NCI-H524 treated with DMSO at 0.1 percent for 48 hours (cell line): Measurements from ENCODE around the gene ZSCAN4.

Source experiments
- DNase-seq: peaks from one replicate; lab custom pipeline; 2025; lab: John Stamatoyannopoulos, UW

ZSCAN4 gene

DNA sequence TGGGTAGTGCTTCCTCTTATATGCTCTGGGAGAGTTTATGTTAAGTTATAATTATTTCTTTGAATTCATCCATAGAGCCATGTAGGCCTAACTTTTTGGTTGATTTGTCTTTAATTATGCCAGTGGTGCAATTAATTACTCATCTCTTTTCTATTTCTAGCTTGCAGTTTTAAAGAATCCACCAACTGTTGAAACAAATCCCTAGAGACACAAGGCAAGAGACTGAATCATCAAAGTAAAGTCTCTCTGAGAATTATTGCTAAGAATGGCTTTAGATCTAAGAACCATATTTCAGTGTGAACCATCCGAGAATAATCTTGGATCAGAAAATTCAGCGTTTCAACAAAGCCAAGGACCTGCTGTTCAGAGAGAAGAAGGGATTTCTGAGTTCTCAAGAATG is 7.1 kb downstream of the ZSCAN4 start:
- DNase-seq = no peak

DNA sequence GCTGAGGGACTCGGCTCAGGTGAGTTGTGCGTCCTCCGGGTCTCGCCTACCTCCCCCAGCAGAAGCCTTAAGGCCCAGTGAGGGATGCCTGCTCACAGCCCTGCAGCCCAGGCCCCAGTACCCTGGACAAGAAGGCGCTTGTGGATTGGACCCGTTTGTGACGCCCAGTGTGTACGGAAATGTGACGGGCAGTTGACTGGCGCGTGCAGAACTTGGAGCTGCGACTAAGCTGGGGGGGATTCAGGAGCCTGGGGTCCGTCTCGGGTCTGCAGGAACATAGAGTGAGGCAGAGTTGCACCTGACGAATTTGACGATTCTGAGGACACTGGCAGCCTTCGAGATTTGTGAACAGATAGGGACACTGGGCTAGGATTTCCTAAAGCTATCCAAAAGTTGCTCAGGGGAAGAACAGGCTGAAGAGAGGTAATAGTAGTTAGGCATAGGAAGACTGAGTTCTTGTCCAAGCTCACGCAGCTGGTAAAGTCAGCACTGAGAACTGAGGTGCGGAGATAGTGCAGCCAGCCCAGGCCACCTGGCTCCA is 13.6 kb downstream of the ZSCAN4 start:
- no peak for DNase-seq

DNA sequence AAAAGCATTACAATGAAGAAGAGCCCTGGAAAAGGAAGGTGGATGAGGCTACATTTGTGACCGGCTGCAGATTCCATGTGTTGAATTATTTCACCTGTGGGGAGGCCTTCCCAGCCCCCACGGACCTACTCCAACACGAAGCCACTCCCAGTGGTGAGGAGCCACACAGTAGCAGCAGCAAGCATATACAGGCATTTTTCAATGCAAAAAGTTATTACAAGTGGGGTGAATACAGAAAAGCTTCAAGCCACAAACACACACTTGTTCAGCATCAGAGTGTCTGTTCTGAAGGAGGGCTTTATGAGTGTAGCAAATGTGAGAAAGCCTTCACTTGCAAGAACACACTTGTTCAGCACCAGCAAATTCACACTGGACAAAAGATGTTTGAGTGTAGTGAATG is 18.0 kb downstream of the ZSCAN4 start:
- DNase-seq = no peak

DNA sequence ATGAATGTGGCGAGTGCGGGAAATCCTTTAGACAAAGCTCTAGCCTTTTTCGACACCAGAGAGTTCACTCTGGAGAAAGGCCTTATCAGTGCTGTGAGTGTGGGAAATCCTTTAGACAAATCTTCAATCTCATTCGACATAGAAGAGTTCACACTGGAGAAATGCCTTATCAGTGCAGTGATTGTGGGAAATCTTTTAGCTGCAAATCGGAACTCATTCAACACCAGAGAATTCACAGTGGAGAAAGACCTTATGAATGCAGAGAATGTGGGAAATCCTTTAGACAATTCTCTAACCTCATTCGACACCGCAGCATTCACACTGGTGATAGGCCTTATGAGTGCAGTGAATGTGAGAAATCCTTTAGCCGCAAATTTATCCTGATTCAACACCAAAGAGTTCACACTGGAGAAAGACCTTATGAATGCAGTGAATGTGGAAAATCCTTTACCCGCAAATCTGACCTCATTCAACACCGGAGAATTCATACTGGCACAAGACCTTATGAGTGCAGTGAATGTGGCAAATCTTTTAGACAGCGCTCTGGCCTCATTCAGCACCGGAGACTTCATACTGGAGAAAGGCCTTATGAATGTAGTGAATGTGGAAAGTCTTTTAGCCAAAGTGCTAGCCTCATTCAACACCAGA is 18.8 kb downstream of the ZSCAN4 start:
- DNase-seq = no peak

DNA sequence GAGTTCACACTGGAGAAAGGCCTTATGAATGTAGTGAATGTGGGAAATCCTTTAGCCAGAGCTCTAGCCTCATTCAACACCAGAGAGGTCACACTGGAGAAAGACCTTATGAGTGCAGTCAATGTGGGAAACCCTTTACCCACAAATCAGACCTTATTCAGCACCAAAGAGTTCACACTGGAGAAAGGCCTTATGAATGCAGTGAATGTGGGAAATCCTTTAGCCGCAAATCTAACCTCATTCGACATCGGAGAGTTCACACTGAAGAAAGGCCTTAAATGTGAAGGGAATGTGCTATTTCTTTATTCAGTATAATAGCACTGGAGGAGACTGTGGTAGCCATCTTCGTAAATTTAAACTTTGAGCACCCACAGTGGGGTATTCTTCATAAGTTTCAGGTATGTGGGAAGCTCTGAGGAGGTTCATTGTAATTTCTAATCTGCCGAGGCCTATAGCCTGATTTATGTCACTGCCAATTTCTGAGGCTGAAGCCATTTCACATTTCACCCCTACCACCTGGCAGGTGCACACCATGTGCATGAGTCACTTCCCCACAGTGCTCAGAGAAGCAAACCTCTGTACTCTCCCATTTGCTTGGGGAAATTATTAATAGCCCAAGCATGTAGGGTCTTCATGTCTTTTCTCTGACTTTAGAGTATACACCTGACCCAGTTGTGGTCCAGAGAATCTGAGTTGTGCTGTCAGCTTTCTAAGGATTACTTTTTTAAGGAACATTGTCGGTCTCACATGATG is 19.5 kb downstream of the ZSCAN4 start:
- no peak for DNase-seq

DNA sequence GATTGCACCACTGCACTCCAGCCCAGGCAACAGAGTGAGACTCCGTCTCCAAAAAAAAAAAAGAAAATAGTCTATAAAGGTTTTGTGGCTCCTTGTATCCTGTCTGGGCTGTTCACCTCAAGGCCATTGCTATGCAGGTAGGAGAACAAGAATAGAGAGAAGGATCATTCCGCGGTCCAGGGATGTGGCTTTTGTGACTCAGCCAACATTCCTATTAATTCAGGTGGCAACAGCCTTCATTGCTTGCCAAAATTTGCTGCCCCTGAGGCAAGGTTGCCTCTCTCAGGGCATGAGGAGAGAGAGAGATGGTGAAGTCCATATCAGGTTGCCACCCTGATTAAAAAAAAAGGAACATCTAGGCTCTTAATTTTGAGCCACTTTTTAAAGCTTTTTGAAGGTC is 21.0 kb downstream of the ZSCAN4 start:
- no peak for DNase-seq

DNA sequence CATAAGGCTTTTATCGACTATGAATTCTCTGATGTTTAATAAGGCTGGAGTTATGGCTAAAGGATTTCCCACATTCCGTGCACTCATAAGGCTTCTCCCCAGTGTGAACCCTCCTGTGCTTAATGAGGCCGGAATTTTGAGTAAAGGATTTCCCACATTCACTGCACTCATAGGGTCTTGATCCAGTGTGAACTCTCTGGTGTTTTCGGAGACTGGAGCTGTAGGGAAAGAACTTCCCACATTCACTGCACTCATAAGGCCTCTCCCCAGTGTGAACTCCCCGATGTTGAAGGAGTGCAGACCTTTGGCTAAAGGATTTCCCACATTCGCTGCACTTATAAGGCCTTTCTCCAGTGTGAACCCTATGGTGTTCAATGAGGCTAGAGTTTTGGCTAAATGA is 32.9 kb downstream of the ZSCAN4 start:
- no peak for DNase-seq

DNA sequence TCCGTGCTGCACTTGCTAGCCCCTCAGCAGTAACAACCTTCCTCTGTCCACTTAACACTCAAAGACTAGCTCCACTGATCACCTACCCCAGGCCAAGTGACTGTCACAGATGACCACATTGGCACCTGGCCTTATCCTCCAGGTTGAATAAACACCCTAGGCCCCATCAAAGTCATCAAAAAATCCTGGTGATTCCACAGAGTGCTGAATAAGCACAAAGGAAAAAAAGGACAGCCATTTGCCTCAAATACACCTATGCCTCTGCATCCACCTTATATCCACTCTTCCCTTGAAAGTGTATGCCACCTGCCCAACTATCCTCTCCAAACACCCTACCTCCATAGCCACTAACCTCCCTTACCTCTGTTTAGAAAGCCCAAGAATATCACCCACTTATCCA is 37.6 kb downstream of the ZSCAN4 start:
- no peak for DNase-seq

DNA sequence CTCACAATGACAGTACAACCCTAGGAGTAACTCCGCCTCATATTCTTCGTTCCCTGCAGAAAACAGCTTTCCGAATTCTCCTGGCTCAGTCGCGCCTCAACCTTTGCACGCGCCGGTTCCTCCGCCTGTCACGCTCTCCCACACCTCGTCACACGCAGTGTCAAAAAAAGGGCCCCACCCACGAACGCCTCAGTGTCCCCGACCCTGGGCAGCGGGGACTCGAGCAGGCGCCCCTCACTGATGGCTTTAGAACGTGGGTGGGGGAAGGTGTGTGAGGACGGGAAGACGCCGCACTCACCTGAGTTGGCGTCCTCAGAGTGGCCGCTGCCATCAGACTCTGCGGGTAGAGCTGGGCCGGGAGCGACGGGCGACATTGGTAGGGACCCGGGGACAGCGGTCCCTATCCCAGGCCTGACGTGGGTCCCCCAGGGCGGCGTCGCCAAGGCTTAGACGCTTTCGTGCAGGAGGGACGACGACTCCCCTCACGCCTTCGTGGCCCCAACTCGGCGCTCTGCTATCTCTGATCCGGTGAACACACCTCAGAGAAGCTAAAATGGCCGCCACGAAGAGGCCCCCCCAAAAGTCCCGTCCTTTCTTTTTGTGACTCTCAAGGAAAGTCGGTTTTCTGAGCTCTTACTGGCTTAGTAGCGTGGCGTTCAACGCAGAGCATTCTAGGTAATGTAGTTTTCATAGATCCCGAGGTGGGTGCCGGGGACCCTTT is 40.1 kb downstream of the ZSCAN4 start, which contains the start of gene ZNF154:
Gene ZNF154 (minus strand): TSS at position 564 of the 721 bp plus-strand sequence. CDS start 233 bp downstream, at position 331.
- no peak for DNase-seq

DNA sequence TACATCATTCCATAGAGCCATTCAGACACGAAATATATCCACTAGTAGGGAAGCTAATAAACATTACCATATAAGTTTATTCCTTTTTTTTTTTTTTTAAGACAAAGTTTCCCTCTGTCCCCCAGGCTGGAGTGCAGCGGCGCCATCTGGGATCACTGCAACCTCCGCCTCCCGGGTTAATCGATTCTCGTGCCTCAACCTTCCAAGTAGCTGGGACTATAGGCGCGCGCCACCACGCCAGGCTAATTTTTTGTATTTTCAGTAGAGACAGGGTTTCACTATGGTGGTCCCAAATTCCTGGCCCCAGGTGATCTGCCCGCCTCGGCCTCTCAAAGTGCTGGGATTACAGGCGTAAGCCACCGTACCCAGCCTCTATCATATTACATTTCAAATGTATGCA is 40.9 kb downstream of the ZSCAN4 start:
- no peak for DNase-seq

DNA sequence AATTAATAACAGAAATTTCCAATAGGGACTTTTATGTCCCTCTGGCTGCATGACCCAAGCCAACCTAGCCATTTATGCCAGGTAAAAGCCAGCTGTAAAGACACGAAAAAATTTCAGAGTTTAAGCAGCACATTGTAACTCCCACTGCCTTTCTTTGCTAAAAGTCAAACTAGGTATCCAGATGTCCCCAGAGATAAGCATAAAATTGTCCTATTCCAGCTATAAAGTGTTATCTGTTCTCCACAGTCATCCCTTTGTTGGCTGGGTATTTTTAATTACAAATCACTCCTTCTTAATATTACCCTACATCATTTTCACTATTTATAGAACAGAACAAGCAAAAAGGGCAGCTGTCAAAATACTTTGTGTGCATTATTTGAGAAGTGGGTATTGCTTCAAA is 43.5 kb downstream of the ZSCAN4 start:
- DNase-seq = no peak

DNA sequence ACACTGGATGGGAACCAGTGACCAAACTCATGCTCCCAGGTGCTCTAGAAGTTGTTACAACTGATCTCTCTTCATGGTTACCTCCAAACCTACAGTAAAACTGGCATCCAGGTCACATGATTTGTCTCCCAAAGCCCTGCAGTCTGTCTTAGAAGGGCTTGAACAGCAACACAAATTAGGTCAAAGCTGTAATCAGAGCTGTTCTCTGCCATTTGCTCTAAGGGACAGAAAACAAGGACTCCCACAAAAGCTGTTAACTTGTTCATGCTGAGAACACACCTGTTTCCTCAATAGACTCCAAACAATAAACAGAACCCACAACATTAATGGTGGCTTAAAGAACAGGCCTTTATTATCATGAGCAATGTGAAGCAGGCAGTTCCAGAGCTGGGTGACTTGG is 50.7 kb downstream of the ZSCAN4 start:
- no peak for DNase-seq

DNA sequence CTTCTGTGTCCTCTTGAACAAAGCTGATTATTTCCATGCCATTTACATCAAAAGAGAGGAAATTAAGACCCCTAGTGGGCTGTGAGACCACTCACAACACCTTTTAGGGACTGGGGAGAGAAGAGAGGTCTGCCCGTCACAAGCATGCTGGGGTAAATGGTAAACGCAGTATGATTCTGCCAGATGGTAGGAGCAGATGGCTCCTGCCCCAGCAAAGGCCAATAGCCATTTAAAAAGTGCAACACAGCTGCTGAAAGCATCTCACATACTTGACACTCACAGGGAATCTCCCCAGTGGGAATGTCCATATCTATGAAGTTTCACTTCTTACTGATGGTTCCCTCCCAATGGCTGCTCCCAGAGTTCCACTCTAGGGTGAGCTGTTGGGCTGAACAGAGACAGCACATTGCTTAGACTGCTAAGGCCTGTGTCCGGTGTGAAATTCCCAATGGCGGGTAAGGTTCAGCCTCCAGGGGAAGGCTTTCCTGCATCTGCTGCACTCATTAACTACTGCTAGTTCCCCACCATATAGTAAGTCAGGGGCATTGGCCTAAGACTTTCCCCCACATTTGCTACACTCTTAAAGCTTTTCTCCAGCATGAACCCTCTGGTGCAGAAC is 51.3 kb downstream of the ZSCAN4 start:
- DNase-seq = peak; percentile 95

DNA sequence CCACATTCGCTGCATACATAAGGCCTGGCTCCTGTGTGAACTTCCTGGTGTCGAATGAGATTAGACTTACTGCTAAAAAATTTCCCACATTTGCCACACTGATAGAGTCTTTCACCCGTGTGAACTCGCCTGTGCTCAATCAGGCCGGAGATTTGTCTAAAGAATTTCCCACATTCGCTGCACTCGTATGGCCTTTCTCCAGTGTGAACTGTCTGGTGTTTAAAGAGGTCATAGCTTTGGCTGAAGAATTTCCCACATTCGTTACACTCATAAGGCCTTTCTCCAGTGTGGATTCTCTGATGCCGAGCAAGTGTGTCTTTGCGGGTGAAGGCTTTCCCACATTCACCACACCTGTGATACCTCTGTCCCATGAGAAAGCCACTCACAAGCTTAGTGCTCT is 52.1 kb downstream of the ZSCAN4 start:
- DNase-seq = no peak
